Transverse colon (tissue), 4 donors: ENCODE data around the gene SLIRP. TPM values are rescaled to one million over a fixed set of nuclear protein-coding genes. Genes with fewer than 3 reads are reported as not detected.

Experiments used
- DNase-seq: peaks from one replicate; pipeline ENCODE4 v3.0.0-alpha.2; 2019
- H3K27ac ChIP-seq, 4 donors: fragments of 200-600 bp; sonication (generic); 2 replicates each; pipeline ENCODE4 v1.5.1; 2016 to 2018; ENCODE audit warnings: inconsistent platforms in 4 of 4
- H3K27me3 ChIP-seq: fragments of 200-600 bp; sonication (generic); 2 replicates; pipeline ENCODE4 v1.5.1; 2017; ENCODE audit warnings: inconsistent platforms
- H3K36me3 ChIP-seq, 4 donors: fragments of 200-600 bp; sonication (generic); 2 replicates each; pipeline ENCODE4 v1.5.1; 2017 to 2019; ENCODE audit warnings: inconsistent platforms in 4 of 4
- H3K4me1 ChIP-seq, 4 donors: fragments of 200-600 bp; sonication (generic); 2 replicates each; pipeline ENCODE4 v1.5.1; 2017 to 2020; ENCODE audit warnings: inconsistent platforms in 4 of 4
- H3K4me3 ChIP-seq, 4 donors: fragments of 200-600 bp; sonication (generic); 1 replicate in 1 of 4; 2 replicates in 3 of 4; pipeline versions ENCODE4 v1.5.1 to v1.6.1; 2017 to 2019; ENCODE audit warnings: inconsistent platforms in 4 of 4
- H3K9me3 ChIP-seq, 2 donors: fragments of 200-600 bp; sonication (generic); 2 replicates each; pipeline ENCODE4 v1.5.1; 2017 to 2019; ENCODE audit warnings: inconsistent platforms in 2 of 2
- CTCF ChIP-seq, 5 experiments: fragments of 200-600 bp in 3 of 5; fragments of 450-650 bp in 2 of 5; sonication (generic) in 3 of 5; IDR thresholded peaks; 1 replicate in 2 of 5; 2 replicates in 3 of 5; pipeline ENCODE4 v1.5.1; 2016 to 2017; ENCODE audit warnings: antibody characterized with exemption in 5 of 5, inconsistent platforms in 3 of 5, mild to moderate bottlenecking in 2 of 5, moderate library complexity in 1 of 5
- EP300 ChIP-seq: sonication (generic); formaldehyde crosslinking; IDR thresholded peaks from one replicate; pipeline ENCODE4 v1.6.1; 2017; ENCODE audit warnings: antibody characterized with exemption, low read depth
- POLR2A ChIP-seq: fragments of 450-650 bp; IDR thresholded peaks from one replicate; pipeline ENCODE4 v1.6.1; 2016; ENCODE audit warnings: antibody characterized with exemption, mild to moderate bottlenecking, moderate library complexity
- POLR2AphosphoS5 ChIP-seq, 3 donors: sonication (generic); formaldehyde crosslinking; IDR thresholded peaks; one replicate each; pipeline ENCODE4 v1.6.1; 2016; ENCODE audit warnings: antibody characterized with exemption in 3 of 3
- WGBS, 2 donors: methylation state at CpG; one replicate each; pipeline ENCODE4 v1.1.5; 2018; ENCODE audit warnings: low coverage in 1 of 2; 5-methylcytosine and 5-hydroxymethylcytosine counted together
- in situ Hi-C, 4 donors: fragments of 200-750 bp; cut with MboI; loops; one replicate each; pipeline versions ENCODE4 v1.15.0 to v1.15.1; 2017; ENCODE audit warnings: low sequenced_read_pairs in 3 of 4, low pct_ligation_motif_present in 1 of 4, low pct_unique_long_range_greater_than_20kb in 1 of 4
- intact Hi-C: fragments of 100-400 bp; cut with DNase I; formaldehyde crosslinking; loops from one replicate; pipeline ENCODE4 v1.15.1; 2023; ENCODE audit warnings: low total_unique reads
- total RNA-seq, 4 donors: library from RNA; depleted of rRNA; stranded (reverse); fragments of >200 nt; gene quantifications; one replicate each; pipeline ENCODE4 v1.1.0, GENCODE V29; 2016

The SLIRP gene
- total RNA-seq, 4 donors from 2014 or later = 81.2 to 277 (median 181) TPM; not detected in 1

GRCh38 chr14:77763978-77764377 lies 56.1 kb downstream of the SLIRP start:
- TF ChIP-seq POLR2AphosphoS5 (IDR thresholded peaks at IDR 0.05) = no peak
- no peak for TF ChIP-seq CTCF (IDR thresholded peaks at IDR 0.05)
- no peak for TF ChIP-seq POLR2A
- no peak for TF ChIP-seq EP300
- Histone ChIP-seq H3K27me3 (no peaks in the 10 kb centered on the region), H3K4me1 (peaks cover 0 to 20% (median 16%) of the 10 kb centered on the region in 4 donors), H3K27ac (no peak overlapping the region), H3K4me3 (no peak overlapping the region), H3K9me3 (no peaks in the 10 kb centered on the region), H3K36me3 (no peaks in the 10 kb centered on the region)
- intact Hi-C loops = no loop called here
- WGBS, 2 donors = 86 to 87% methylated on average over 2 to 3 of the region's 3 CpGs
- DNase-seq = no peak
- in situ Hi-C loops = no loop called here

Other genes starting within 250 kb of the SLIRP start
- under 1 TPM in 1 of 4 donors, not detected in 3; 0.27 TPM for gene ISM2, start 209.3 kb upstream of the SLIRP start, total RNA-seq
- 10 to 100 TPM; 14.5 to 51.3 (median 35.8) TPM for gene SPTLC2, start 91.5 kb upstream of the SLIRP start, total RNA-seq
- gene ALKBH1, start 80 bp upstream of the SLIRP start, total RNA-seq = 10 to 100 TPM in 2 of 4 donors, 1 to 10 TPM in 2; 5.2 to 15.6 (median 10.4) TPM
- gene SNW1, start 53.1 kb downstream of the SLIRP start, total RNA-seq = 10 to 100 TPM; 35.2 to 82.7 (median 56.9) TPM
- 10 to 100 TPM in 2 of 4 donors, 1 to 10 TPM in 2; 7.8 to 22.3 (median 12.6) TPM for gene ADCK1, start 92.0 kb downstream of the SLIRP start, total RNA-seq